HG02763 (cell line): ENCODE results near the gene DNAJC11.
"Not testable (repeated sequence)": the region's sequence is repeated elsewhere in the genome, so short reads cannot be mapped to it uniquely, and the experiment has no call there.

ENCODE experiments used
- ATAC-seq: cut with Tn5 transposase; IDR thresholded peaks from one replicate; pipeline ENCODE4 v1.9.1; 2021; ENCODE audit warnings: mild to moderate bottlenecking, moderate library complexity; ENCODE audit not compliant: unreplicated experiment

The DNAJC11 gene

GRCh38 chr1:6657138-6657537, 44.5 kb downstream of the DNAJC11 start:
- no peak for ATAC-seq

- ATAC-seq, result no peak
These were observed 48.0 kb downstream of the DNAJC11 start for GRCh38 chr1:6653436-6654290.

GRCh38 chr1:6652986-6653385, 48.6 kb downstream of the DNAJC11 start:
- no peak for ATAC-seq

GRCh38 chr1:6651909-6652308, 49.7 kb downstream of the DNAJC11 start:
- no peak for ATAC-seq

- ATAC-seq, result no peak
These were observed 53.1 kb downstream of the DNAJC11 start for GRCh38 chr1:6648556-6648955.

GRCh38 chr1:6646499-6647148, 55.0 kb downstream of the DNAJC11 start:
- no peak for ATAC-seq

- no peak for ATAC-seq
These were observed 56.6 kb downstream of the DNAJC11 start for GRCh38 chr1:6645018-6645417.

- ATAC-seq, result not testable (repeated sequence)
These were observed 60.7 kb downstream of the DNAJC11 start for GRCh38 chr1:6640867-6641266.

- ATAC-seq, result no peak
These were observed 63.4 kb downstream of the DNAJC11 start for GRCh38 chr1:6638226-6638625.

GRCh38 chr1:6637770-6638169, 63.8 kb downstream of the DNAJC11 start:
- no peak for ATAC-seq

- not testable (repeated sequence) for ATAC-seq
These were observed 64.8 kb downstream of the DNAJC11 start for GRCh38 chr1:6636778-6637177.

GRCh38 chr1:6635910-6636760, 65.5 kb downstream of the DNAJC11 start:
- ATAC-seq, result no peak

- no peak for ATAC-seq
These were observed 66.3 kb downstream of the DNAJC11 start for GRCh38 chr1:6635161-6635909.

- no peak for ATAC-seq
These were observed 67.1 kb downstream of the DNAJC11 start for GRCh38 chr1:6634371-6635052.

- no peak for ATAC-seq
These were observed 68.8 kb downstream of the DNAJC11 start for GRCh38 chr1:6632588-6633514.

GRCh38 chr1:6631058-6631457, 70.6 kb downstream of the DNAJC11 start:
- no peak for ATAC-seq

- ATAC-seq, result no peak
These were observed 71.6 kb downstream of the DNAJC11 start for GRCh38 chr1:6630027-6630426.

- no peak for ATAC-seq
These were observed 72.6 kb downstream of the DNAJC11 start for GRCh38 chr1:6628971-6629479.
